Mesenchymal stem cell (in vitro differentiated cells and primary cell): ENCODE measurements around the gene MAPK10. TPM values are rescaled to one million over a fixed set of nuclear protein-coding genes. Genes with fewer than 3 reads are reported as not detected.

Experiments
- small RNA-seq: library from polyadenylated mRNA; stranded (forward); fragments of <200 nt; extraction: miRNeasy Mini kit (QIAGEN cat#:217004); gene quantifications from one replicate; pipeline ENCODE3, GENCODE V24; 2013; ENCODE audit warnings: low read depth

The MAPK10 gene

Small RNAs within 50 kb of the gene (small RNA-seq; reads per million reads assigned to genes)
- not detected for gene RN7SKP96
